Stimulated activated CD4-positive, alpha-beta T cell treated with anti-CD3 and anti-CD28 coated beads, Interleukin-4, amount 100 ng/mL, for 1 hour (primary cell): ENCODE measurements around the gene CXCL6.

Source experiments
- DNase-seq: peaks from one replicate; pipeline ENCODE4 v3.0.0-alpha.2; 2020

Gene CXCL6

DNA sequence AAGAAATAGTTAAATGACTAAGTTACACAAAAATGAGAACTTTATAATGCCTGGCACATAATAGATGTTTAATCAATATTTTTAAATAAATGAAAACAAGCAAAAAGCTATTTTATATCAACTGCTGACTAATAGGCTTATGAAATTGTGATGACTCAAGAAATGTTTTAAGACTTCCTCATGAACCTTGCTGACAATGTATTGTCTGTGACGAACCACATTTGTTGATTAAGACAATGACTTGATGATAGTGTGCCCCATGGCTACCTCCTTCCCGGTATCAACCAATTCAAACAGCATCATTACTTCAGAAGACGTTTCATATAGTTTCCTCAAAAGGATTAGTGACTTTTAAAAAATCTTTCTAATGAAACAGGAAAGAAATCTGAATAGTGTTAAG is 7.9 kb downstream of the CXCL6 start:
- DNase-seq, result no peak

DNA sequence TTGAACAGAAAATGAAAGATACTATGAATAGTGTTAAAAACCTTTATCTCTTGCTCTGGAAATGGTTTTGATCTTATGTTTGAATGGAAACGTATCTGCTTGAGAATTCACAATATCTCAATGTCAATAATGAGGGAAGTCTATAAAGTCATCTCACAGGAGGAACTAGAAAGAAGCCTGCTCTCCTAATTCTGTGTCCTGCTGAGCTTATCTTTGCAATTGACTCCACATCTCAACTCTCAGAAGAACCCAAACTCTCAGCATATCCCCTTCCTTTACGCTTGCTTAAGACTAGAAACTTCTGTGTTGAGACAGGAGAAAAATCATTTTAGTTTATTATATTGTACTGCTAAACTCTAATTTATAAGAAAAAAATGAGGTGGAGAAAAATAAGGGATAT is 8.3 kb downstream of the CXCL6 start:
- DNase-seq, result no peak

DNA sequence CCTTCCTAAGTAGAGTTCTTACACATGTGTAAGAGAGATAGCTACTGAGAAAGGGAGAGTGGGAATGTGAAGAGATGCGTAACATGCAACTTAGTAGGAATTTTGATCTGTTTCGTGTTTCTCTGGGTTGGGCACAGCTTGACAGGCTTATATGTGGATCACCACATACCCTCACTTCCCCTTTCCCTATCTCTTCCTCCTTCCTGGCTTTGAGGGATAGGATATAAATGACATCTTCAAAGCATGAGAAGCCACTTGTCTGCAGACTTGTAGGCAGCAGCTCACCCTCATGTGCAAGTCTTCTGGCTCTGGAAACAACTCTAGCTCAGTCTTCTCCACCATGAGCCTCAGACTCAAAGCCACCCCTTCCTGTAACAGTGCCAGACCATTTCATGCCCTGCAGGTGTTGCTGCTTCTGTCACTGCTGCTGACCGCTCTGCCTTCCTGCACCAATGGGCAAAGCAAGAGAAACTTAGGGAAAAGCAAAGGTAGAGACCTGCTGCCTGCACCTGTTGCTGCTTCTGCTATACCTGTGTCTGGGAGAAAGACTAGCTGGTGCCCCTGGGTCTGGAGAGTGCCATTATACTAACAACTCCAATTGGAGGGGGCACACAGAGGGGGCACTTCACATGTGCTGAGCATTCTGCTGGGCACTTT is 11.2 kb downstream of the CXCL6 start:
- no peak for DNase-seq

DNA sequence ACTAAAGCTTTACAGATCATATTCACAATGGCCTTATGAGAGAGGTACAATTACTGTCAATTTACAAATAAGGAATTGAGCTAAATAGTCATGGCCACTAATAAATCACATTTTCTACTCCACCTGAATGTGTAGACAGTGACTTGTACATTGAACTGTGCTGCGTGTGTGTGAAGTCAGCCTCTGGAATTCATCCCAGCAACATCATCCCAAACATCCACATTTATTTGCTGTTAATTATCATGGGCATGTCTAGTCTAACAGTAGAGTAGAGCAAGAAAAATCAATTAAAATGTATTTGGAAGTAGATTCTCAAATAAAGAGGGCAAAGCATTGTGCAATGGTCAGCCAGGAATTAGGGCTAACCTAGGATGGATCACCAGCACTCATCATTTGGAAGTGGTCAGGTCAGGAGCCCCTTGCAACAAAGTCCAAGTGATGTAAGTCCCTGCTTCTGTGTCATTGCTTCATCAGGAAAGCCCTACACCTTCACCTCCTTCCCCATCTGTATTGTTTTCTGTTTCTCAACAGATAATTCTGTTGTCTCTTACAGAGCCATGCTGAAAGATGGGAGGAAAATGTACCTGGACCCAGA is 11.8 kb downstream of the CXCL6 start:
- no peak for DNase-seq

DNA sequence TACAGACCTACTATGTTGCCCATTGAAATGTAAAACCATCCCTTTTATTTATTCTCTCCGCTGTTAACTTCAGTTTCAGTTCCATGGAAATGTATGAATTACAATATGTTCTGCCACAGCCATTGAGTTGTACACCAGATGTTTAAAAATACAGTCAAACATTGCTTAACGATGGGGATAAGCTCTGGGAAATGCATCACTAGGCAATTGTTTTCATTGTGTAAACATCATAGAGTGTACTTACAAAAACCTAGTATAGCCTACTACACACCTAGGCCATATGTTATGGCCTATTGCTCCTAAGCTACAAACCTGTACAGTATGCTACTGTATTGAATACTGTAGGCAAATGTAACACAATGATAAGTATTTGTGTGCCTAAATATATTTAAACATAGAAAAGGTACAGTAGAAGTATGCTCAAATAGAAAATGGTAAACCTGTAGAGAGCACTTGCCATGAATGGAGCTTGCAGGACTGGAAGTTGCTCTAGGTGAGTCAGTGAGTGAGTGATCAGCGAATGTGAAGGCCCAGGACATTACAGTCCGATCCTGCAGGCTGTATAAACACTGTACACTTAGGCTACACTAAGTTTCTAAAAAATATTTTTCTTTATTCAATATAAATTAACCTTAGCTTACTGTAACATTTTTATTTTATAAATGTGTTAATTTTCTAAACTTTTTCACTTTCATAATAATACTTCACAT is 13.9 kb downstream of the CXCL6 start:
- no peak for DNase-seq

DNA sequence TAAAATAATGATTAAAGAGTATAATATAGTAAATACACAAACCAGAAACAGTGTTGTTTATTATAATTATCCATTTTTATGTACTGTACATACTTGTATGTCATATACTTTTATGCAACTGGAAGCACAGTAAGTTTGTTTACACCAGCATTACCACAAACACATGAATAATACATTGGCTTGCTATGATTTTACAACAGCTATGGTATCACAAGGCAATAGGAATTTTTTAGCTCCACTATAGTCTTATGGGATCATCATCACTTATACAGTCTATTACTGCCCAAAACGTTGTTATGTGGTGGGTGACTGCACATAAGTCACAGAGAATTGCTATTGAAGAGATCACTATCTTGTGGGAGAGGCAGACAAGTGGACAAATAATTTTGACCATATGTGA is 14.8 kb downstream of the CXCL6 start:
- DNase-seq, result no peak

DNA sequence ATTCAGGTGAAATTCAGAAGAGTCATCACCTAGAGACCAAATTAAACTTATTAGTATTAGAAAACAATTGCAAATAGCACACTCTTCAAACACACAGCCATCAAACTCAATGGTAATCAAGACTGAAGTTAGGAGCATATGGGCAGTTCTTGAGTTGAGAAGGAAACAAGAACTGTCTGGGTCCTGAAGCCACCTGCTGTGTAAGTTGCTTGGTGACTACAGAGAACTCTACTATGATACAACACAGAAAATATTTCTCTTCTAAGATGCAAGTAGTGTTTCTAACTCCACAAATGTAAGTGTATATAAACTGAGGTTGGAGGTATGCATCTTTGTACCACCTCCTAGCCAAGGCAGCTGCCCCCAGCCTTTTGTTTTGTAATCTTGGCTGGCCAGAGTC is 16.3 kb downstream of the CXCL6 start:
- DNase-seq, result no peak

DNA sequence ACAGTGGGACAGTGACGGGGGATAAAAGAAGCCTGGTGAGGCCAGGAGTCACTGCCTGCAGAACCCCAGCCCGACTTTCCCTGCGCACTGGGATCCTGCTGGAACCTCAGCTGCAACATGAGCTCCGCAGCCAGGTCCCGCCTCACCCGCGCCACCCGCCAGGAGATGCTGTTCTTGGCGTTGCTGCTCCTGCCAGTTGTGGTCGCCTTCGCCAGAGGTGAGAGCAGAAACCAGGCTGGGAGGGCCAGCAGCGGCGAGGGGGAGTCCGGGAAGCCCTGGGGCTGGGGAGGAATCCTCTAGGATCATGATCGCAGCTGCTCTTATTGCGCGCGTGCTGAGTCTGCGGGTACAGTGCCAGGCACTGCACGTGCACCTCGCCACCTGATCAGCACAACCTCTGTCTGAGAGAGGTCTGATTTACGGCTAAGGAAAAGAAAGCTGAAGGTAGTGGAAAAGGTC is 16.8 kb downstream of the CXCL6 start, which contains the start of gene PF4V1:
TSS of gene PF4V1 (plus strand) at position 51 of the 459 bp plus-strand sequence. CDS start at position 118, 67 bp downstream.
- DNase-seq, result no peak

DNA sequence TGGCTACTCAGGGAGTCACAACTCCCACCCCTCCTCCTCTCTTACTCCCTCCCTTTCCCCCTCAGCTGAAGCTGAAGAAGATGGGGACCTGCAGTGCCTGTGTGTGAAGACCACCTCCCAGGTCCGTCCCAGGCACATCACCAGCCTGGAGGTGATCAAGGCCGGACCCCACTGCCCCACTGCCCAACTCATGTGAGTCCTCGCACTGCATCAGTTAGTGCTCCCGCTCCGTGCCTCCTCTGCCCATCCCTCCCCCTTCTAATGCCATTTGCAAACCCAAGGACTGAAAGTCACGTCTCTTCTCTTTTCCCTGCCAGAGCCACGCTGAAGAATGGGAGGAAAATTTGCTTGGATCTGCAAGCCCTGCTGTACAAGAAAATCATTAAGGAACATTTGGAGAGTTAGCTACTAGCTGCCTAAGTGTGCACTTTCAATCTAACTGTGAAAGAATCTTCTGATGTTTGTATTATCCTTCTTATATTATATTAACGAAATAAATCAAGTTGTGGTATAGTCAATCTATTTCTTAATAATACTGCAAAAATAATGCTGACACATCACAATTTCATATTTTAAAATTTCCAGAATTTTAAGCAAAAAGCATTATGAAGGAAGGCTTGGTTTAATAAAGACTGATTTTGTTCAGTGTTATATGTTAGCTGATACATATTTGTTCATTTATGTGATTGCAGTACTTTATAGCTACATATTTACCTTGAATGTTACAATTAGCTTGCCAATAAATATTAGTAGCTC is 17.4 kb downstream of the CXCL6 start:
- no peak for DNase-seq

DNA sequence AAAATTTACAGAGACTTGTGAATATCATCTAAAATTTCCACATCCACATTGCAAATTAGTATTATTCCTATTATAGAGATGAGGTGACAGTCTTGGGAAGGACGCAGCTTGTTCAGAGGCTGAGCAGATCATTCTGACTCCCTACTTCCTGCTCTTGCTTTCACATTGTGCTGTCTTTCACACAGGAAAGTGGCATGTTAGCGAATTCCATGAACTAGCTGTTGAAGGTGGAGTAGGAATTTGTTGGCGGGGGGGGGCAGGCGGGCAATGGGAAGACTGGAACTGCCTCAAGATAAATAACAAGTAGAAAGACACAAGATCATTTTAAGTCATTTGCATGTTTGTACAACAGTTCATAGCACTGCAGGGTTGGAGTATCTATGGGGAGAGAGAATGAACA is 18.9 kb downstream of the CXCL6 start:
- DNase-seq, result no peak

DNA sequence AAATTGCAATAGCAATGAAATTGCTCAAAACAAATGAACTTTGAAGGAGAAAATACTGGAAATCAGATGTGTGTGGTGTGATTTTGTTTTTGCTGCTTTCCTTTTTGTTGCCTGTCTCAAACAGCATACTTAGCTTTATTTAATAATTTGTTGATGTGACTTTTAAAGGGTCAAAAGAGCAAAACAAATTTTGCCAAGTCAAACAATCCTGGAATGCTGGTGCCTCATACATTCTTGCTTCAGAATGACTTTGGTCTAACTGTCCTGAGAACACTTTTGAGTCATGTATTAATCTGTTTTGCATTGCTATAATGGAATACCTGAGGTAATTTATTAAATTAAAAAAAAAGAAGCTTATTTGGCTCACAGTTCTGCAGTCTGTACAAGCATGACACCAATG is 20.0 kb downstream of the CXCL6 start:
- no peak for DNase-seq

DNA sequence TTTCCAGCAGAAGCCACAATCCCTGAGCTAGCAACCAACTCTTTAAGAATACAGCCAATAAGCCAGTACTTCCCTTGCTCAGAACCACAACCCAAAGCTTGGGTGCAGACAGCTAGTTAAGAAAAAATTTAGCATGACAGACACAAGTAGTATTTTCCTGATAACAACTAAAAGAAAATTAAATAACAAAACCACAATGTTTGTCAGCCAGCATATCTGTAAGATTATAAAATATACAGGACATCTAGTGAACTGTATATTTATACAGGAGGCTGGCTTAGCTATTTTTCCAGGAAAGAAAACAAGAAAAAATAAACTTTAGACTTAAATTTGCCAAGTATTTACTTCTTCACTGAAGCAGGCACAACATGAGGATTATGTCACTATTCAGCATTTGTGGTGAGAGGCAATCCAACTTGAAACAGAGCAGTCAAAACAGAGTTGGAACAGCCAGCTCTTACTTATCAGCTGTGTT is 23.2 kb downstream of the CXCL6 start:
- no peak for DNase-seq

DNA sequence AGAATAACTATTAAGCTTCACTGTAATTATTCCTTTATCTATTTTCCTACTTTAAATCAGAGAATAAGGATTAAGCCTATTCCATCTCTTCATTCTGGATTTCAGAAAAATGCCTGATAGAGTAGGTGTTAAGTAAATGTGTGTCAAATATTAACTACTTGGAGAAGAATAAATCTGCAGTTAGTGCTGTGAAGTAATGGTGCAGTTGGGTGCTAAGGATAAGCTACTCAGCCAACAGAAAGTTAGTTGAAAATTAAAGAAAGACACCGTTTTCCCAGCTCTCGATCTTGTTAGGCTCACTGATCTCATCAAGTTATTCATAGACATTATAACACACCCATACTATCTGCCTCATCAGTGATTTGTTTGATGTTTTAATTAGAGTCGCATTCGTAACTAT is 23.7 kb downstream of the CXCL6 start:
- DNase-seq, result no peak

DNA sequence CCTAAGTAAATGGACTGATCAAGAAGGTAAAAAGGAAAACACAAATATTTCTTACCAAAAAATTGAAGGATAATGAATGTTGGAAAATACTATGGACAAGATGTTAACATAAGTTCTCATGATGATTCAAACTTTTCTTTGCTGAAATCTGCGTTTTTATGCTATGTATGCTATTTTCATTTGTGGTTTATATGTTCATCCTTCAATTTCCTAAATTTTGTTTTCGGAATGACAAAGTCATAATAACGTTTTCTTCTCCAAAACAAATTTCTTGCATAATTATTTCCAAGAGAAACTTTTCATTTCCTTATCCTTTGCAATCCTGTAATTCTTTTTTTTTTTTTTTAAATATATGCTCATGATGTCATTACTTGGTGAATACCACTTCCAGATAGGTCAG is 24.4 kb downstream of the CXCL6 start:
- DNase-seq, result no peak

DNA sequence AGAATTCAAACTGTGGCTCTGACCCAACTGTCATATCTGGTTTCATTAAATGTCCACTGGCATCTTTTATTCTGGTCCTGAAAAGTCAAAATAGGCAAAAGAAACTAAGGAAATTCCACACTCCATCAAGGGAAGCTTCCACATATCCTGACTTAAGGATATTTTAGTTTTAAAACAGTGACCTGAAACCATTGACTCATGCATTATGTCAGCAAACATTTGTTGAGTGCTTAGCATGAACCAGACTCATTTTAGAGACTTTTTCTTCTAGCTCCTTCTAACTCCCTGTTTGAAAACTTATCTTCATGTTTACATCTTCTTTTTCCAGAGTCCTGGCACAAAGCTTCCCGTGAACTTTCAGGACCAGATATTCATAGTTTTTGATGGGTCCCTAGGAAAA is 25.8 kb downstream of the CXCL6 start:
- DNase-seq, result no peak

DNA sequence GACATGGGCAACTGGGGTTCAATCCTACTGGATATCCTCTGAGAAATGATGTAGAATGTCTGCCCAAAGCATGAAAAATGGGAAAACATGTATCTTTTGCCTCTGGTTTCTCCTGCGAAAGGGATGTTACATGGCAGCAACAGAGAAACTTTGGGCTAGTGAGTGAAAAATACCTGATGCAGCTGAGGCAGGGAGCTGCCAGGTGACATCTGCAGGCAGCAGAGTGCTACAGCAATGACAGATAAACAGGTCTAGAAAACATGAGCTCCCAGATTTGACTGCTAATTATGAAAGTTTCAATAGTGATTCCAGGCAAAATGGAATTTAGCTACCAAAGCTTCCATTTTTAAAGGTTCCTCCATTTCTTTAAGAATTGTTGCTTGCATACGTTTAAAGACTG is 27.9 kb downstream of the CXCL6 start:
- DNase-seq, result no peak

DNA sequence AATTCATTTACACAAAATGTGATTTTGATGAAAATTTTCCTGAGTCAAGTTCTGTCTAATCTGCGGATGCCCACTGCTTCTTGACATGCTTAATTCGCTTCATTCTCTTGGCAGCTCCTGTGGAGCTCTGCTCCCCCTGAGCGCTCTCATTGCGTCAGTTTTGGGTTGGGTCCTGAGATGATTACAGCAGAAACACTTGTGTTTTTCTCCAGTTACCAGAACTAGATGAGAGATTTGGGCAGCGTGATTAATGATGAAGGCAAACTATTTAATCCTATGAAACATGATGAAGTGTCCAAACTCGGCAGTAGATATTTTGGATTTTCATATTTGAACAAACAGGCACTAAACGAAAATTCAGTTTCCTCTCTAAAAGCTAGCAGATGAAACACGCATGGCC is 28.5 kb downstream of the CXCL6 start:
- DNase-seq, result no peak

DNA sequence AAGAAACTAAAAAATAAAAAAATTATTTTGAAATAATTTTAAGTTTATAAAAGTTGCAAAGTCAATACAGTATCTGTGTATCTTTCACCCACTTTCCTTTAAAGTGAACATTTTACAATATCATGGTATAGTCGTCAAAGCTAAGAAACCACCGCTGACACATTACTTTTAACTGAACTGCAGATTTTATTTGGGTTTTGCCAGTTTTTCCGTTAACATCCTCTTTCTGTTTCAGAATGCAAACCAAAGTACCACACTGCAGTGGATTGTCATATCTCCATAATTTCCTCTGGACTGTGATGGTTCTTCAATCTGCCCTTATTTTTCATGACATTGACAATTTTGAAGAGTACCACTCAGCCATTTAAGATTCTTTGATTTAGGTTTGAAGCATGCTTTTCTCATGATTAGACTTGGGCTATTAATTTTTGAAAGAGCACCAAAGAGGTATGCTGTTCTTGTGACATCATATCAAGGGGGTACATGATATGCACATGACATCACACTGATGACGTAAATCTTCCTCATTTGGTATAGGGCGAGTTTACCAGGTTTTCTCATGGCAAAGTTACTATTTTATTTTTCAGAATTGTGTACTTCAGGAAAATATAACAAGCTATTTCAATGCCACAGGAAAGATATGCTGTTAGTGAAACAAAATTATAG is 29.1 kb downstream of the CXCL6 start:
- DNase-seq, result no peak

DNA sequence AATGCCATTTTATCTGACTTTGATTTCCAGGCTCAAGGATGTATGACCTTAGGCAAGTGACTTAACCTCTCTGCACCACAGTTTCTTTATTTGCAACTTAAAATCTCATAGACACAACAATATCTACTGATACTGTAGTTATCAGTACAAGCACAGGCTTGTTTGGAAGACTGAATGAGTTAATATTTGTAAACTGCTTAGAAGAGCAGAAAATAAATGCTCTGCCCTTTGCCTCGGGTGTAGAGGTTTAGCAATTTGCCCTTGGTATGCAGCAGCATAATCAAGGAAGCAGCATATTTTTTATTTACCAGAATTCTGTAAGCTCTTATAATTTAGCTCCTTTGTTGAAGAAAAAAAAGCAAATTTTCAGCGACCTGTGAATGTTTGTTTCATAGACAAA is 29.8 kb downstream of the CXCL6 start:
- no peak for DNase-seq

DNA sequence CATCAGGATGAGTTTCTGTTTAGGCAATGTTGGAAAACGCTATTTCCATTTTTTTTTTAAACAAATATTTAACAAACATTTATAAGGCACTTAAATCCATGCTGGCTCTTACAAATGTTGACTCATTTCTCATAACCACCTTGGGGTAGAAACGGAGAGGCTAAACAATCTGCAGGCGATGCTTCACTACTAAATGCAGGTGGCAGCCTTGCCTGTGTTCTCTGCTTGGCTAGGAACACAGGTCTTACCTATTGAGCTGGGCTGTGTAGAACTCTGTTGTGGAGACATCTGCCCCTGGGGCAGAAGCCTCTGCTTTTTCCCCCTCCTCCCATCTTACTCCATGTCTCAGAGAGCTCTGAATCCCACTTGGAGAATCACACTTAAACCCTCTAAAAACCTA is 31.3 kb downstream of the CXCL6 start:
- DNase-seq, result no peak

DNA sequence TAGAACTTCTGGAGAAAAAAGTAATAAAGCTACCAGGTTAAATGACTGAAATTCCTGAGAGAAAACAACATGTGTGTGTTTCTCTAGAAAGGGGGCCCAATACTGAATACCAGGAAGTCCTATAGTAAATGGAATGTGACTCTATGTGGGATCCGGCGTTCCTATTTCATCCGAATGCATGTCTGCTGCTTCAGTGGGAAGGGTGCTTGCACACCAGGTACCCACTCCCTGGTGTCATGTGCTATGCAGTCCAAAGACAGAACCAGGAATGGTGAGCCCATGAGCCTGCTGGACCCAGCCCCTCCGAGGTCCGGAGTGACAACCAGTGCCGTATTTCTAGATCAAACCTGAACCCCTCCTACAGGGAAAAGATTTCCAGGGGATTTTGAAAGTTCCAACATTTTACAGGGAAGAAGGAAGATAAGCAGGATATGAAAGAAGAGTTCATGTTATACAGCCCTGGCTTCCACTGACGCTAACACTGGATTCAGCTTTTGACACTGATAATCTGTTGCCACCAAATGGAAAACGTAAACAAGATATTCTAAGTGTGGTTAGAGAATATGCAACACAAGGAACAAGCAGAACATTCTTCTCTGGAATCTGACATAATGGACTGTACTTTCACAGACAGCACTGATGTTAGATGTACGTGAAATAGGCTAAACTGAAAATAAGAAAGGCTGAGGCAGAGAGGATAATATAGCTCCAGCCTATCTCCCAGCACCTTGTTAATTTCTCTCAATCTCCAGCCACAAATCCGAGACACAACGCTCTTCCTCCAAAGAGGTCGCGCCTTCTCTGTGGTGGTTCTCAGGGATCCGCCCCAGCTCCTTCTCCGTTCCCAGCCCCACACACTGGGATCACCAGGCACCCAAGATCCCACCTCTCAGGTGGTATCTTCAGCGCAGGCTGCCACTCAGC is 32.0 kb downstream of the CXCL6 start:
- no peak for DNase-seq
